ENCODE results near the gene HNRNPUL1.

DNA sequence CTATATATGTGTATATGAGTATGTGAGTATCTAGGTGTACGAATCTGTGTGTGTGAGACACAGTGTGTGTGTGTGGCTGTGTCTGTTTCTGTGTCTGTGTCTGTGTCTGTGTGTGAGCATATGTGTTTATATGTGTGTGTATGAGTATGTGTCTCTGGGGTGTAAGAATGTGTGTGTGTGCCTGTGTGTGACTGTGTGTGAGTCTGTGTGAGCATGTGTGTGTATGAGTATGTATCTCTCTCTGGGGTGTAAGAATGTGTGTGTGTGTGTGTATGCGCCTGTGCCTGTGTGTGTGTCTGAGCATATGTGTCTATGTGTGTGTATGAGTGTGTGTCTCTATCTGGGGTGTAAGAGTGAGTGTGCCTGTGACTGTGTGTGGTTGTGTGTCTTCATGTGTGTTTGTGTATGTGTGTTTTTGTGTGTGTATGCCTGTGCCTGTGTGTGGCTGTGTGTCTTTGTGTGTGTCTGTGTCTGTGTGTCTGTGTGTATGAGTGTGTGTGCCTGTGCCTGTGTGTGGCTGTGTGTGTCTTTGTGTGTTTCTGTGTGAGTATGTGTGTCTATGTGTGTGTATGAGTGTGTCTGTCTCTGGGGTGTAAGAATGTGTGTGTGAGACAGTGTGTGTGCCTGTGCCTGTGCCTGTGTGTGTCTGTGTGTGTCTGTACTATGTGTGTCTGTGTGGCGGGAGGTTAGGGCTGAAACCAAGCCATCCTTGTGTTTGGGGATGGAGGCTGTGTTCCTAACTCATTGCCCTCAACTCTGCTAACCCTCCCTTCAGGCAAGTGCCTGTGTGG, 33.9 kb upstream of the HNRNPUL1 start:
- TF ChIP-seq GABPB1 (CRISPR knock-in tag; IDR thresholded peaks at IDR 0.05) (no peak), CC2D1A (IDR thresholded peaks at IDR 0.05) (no peak), ZBTB7A (IDR thresholded peaks at IDR 0.05; ENCODE audit: borderline replicate concordance, control insufficient read depth, low read depth, low read length) (no peak), NRF1 (conservative IDR thresholded peaks at IDR 0.05 in 1 of 2, IDR thresholded peaks at IDR 0.05 in 1 of 2) (no peak), POLR2AphosphoS5 (IDR thresholded peaks at IDR 0.05; ENCODE audit: control insufficient read depth, insufficient read depth, low read depth, low read length) (no peak), NR1H2 (CRISPR knock-in tag; IDR thresholded peaks at IDR 0.05) (no peak), RBM17 (IDR thresholded peaks at IDR 0.05; ENCODE audit: borderline replicate concordance, low read depth, low read length) (no peak), EZH2 (IDR thresholded peaks at IDR 0.05; ENCODE audit: borderline replicate concordance, low read depth, low read length) (no peak), ZNF696 (CRISPR knock-in tag; conservative IDR thresholded peaks at IDR 0.05) (no peak)
- TF ChIP-seq, protein P1, sequence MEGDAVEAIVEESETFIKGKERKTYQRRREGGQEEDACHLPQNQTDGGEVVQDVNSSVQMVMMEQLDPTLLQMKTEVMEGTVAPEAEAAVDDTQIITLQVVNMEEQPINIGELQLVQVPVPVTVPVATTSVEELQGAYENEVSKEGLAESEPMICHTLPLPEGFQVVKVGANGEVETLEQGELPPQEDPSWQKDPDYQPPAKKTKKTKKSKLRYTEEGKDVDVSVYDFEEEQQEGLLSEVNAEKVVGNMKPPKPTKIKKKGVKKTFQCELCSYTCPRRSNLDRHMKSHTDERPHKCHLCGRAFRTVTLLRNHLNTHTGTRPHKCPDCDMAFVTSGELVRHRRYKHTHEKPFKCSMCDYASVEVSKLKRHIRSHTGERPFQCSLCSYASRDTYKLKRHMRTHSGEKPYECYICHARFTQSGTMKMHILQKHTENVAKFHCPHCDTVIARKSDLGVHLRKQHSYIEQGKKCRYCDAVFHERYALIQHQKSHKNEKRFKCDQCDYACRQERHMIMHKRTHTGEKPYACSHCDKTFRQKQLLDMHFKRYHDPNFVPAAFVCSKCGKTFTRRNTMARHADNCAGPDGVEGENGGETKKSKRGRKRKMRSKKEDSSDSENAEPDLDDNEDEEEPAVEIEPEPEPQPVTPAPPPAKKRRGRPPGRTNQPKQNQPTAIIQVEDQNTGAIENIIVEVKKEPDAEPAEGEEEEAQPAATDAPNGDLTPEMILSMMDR (IDR thresholded peaks at IDR 0.05 in 2 of 3, conservative IDR thresholded peaks at IDR 0.05 in 1 of 3; ENCODE audit: insufficient read depth in 2 of 3, low read depth in 1 of 3, low read length in 3 of 3) = no peak
- TF ChIP-seq, protein P2, sequence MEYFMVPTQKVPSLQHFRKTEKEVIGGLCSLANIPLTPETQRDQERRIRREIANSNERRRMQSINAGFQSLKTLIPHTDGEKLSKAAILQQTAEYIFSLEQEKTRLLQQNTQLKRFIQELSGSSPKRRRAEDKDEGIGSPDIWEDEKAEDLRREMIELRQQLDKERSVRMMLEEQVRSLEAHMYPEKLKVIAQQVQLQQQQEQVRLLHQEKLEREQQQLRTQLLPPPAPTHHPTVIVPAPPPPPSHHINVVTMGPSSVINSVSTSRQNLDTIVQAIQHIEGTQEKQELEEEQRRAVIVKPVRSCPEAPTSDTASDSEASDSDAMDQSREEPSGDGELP (CRISPR knock-in tag; IDR thresholded peaks at IDR 0.05; ENCODE audit: borderline replicate concordance) = no peak

Data from K562 (cell line).